ENCODE data around the gene TRAF2.
"Not testable (repeated sequence)": the region's sequence is repeated elsewhere in the genome, so short reads cannot be mapped to it uniquely, and the experiment has no call there.

TRAF2 gene

GRCh38 chr9:136857581-136858412 lies 28.5 kb upstream of the TRAF2 start:
- DNase-seq (ENCODE audit: low spot score), result no peak

DNA sequence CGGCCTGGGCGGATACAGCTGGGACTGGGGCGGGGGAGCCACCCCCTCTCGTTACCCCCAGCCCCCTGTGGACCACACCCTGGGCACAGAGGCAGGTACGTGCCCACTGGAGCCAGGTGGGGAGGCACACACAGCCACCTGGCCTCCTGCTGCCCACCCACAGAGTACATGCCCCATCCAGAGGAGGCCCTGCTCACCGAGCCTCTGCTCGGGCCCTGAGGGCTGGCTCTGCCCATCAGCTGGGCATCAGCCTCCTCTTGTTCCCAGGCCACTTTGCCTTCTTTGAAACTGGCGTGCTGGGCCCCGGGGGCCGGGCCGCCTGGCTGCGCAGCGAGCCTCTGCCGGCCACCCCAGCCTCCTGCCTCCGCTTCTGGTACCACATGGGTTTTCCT lies 27.9 kb upstream of the TRAF2 start:
- no peak for DNase-seq (ENCODE audit: low spot score)

DNA sequence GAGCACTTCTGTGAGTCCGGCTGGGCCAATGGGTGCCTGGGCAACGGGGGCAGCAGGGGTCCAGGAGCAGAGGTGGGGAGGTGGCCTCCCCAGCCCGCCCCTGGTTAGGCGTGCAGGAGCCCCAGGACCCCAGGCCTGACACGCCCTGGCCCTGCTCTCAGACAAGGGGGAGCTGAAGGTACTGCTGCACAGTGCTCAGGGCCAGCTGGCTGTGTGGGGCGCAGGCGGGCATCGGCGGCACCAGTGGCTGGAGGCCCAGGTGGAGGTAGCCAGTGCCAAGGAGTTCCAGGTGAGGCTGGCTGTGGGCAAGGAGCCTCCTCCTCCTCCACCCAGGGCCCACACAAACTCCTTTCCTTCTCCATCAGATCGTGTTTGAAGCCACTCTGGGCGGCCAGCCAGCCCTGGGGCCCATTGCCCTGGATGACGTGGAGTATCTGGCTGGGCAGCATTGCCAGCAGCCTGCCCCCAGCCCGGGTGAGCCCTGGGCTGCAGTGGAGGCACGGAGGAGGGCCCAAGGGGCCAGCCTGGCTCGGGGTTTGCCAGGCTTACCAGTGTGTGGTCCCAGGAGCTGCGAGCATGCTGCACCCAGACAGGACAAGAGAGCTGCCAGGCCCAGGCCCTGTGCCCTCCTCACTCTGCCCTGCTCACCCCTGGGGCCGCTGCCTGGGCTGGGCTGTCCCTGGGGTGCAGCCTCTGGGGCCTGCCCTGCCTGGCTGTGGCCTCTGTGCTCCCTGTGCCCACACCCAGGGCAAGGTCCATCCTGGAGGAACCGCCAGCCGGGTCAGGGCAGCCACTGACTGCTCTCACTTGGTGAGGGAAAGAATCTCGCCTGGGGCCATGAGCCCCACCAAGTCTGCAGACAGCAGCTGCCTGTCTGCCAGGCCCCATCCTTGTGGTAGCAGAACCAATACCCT lies 27.2 kb upstream of the TRAF2 start:
- DNase-seq (ENCODE audit: low spot score), result no peak

DNA sequence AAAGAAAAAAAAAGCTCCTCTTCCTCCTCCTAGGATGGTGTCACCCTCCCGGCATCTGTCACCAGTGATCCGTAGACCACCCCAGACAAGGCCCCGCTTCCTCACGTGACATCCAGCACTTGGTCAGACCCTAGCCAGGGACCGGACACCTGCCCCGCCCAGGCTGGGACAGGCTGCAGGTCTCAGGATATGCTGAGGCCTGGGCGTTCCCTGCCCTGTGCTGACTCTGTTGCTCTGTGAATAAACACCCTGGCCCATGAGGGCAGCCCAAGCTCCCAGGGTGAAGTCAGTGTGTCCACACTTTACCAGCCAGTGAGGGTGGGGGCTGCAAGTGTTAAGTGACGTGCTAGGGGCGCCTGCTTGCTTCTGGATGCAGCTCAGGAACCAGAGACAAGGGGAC lies 25.8 kb upstream of the TRAF2 start:
- no peak for DNase-seq (ENCODE audit: low spot score)

GRCh38 chr9:136860933-136861873 lies 25.1 kb upstream of the TRAF2 start:
- DNase-seq (ENCODE audit: low spot score), result no peak

GRCh38 chr9:136861874-136862457 lies 24.4 kb upstream of the TRAF2 start:
- DNase-seq (ENCODE audit: low spot score), result no peak

DNA sequence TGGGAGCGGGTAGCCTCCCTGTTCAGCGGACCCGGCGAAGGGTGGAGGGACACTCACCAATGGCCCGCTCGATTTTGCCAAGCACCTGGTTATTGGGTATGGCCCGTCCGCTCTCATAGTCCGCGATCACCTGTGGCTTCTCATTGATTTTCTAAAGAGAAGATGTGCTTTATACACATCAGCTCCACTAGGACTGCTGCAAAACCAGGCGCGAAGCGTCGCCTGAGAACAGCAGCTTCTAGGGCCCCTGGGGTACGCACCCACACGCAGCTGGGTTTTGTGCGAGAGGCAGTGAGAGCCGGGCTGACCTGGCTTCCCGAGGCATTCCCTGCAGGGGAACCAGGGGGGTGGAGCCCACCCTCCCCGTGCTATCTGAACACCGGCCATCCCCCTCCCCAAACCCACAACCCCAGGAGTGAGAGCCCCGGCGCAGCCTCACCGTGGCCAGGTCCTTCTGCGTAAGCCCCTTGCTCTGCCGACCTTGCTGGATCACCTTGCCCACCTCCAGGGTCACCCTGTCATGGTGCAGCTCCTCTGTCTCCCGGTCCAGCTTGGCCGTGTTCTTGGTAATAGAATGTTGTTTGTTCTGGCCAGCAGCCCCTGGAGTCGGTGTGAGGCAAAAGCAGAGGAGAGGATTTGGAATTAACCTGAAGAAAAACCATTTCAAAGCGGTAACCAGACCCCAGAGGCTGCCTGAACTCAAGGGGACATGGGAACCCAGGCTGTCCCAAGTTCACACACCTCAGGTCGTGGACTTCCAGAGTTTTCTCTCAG lies 23.3 kb upstream of the TRAF2 start:
- no peak for DNase-seq (ENCODE audit: low spot score)

GRCh38 chr9:136863623-136864273 lies 22.6 kb upstream of the TRAF2 start:
- no peak for DNase-seq (ENCODE audit: low spot score)

DNA sequence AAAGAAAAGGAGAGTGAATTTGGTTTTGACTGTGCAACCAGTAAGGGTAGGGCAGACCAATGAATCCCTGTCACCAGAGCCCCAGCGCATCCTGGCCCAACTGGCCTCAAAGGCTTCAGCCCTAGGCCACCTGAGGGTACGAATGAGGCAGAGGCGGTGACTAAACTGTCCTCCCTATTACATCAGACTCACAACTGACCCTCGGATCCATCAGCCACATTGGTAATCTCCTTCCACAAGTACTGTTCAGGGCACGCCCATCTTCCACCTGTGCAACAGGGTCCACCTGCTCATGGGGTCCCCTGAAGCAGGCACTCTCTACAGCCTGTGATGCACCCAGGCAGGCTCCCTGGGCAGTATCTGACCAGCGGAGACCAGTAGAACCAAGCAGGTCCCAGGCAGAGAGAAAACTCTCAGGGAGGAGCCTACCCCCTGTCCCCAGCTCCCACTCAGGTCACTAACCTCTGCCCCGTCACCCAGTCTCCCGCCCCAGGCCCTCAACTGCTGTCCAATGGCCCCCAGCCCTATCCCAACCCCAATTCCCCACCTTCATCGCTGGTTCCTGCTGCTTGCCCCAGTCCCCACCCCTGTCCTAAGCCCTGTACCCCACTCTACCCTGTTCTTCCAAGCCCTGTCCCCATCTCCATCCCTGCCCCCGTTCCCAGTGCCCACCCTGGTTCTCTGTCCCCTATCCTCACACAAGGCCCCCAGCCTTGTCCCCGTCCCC lies 21.1 kb upstream of the TRAF2 start:
- DNase-seq (ENCODE audit: low spot score), result no peak

GRCh38 chr9:136865768-136866103 lies 20.6 kb upstream of the TRAF2 start:
- DNase-seq (ENCODE audit: low spot score), result no peak

- not testable (repeated sequence) for DNase-seq (ENCODE audit: low spot score)
These were observed 19.4 kb upstream of the TRAF2 start for GRCh38 chr9:136866898-136867421.

DNA sequence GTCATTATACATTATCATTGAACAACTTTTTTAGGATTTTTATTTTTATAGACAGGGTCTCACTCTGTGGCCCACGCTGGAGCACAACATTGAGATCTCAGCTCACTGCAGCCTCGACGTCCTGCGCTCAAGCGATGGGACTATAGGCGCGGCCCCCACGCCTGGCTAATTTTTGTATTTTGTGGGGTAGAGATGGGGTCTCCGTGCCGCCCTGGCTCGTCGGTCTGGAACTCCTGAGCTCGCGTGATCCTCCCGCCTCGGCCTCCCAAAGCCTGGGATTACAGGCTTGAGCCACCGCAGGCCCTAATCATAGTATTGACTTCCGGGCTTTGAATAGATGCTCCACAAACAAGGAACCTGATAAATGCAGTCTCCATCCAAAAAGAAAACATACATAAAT lies 18.8 kb upstream of the TRAF2 start:
- no peak for DNase-seq (ENCODE audit: low spot score)

DNA sequence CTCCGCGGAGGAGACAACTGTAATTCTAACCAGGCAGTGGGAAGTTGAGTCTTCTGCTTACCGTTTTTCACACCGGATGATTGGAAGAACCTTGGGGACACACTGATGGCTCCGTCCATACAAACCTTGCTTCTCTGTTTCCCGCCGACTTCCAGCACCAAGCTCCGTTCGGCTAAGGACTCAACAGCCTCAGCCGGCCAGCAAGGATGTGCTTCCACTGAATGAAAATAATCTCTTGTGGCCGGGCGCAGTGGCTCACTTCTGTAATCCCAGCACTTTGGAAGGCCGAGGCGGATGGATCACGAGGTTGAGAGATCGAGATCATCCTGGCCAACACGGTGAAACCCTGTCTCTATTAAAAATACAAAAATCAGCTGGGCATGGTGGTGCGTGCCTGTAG lies 18.4 kb upstream of the TRAF2 start:
- DNase-seq (ENCODE audit: low spot score), result no peak

DNA sequence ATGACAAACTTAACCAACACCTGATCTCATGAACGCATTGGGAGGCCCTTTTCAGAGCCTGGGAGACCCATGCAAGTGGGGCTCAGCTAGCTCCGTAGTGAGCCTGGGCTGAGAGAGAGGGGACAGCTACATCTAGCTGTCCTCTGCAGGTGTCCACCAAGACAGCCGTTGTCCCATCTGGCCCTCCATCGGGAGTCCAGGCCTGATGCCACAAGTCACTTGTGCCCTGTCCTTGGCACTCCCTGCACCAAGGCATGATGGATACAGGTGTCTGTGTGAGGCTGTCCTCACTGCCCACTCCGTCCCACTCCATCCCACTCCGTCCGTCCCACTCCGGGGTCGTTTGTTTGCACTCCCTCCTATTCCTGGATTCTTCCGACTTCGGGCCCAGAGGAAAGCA lies 17.7 kb upstream of the TRAF2 start:
- no peak for DNase-seq (ENCODE audit: low spot score)

DNA sequence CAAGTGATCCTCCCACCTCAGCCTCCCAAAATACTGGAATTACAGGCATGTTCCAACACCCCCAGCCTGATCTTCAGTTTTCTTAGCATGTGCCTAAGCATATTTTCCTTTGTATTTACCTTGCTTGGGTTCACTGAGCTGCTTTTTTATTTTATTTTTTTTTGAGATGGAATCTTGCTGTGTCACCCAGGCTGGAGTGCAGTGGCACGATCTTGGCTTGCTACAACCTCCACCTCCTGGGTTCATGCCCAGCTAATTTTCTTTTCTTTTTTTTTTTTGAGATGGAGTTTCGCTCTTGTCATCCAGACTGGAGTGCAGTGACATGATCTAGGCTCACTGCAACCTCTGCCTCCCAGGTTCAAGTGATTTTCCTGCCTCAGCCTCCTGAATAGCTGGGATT lies 16.7 kb upstream of the TRAF2 start:
- not testable (repeated sequence) for DNase-seq (ENCODE audit: low spot score)

GRCh38 chr9:136875155-136875554 lies 11.2 kb upstream of the TRAF2 start:
- no peak for DNase-seq (ENCODE audit: low spot score)

GRCh38 chr9:136876476-136876875 lies 9.8 kb upstream of the TRAF2 start:
- DNase-seq (ENCODE audit: low spot score), result no peak

DNA sequence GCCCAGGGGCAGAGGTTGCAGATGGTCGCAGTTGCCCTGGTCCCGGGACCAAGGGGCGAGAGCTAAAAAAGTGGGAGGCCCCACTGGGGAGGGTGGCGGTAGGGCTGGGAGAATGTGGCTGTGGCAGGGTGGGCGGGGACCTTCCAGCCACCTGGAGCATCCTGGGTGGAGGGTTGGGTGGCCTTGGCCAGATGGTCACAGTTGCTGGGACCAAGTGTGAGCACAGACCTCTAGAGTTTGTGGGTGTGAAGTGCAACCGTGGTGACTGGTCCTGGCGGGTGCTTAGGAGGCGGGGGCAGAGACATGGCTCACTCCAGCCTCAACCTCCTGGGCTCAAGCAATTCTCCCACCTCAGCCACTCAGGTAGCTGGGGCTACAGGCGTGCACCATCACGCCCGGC lies 5.7 kb upstream of the TRAF2 start:
- DNase-seq (ENCODE audit: low spot score), result no peak

DNA sequence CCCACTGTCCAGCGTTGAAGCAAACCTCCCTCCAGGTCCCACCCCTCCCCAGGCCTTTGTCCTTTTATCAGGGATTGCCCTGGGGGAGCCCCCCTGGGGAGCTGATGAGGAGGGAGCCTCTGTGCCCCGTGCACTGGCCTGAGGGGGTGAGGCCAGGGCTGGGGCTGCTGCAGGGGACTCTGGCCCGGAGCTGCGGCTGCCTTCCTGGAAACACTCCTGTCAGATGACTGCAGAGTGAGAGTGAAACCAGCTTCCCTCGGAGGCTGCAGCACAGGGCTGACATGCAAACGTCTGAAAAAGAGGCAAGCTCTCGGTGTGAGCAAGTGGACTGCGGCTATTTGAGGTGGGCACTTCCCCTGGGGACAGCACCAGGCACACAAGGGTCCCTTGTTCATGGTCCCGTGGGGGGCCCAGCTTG lies 4.6 kb upstream of the TRAF2 start:
- DNase-seq (ENCODE audit: low spot score), result peak; percentile 54
